GM12892 (cell line): ENCODE data around the gene ARHGEF17.

Experiments
- DNase-seq: peaks from one replicate; pipeline ENCODE4 v3.0.0; 2011; ENCODE audit not compliant: insufficient read length
- FAIRE-seq: peaks from 2 replicates; lab custom pipeline; 2011; peaks lifted over from hg19 to GRCh38; lab: Jason Lieb, UNC
- POLR2A ChIP-seq: IDR thresholded peaks from 2 replicates; pipeline ENCODE4 v1.6.1; 2011; ENCODE audit warnings: low read depth, low read length, control low read depth
- POLR2AphosphoS5 ChIP-seq: IDR thresholded peaks from 2 replicates; pipeline ENCODE4 v1.6.1; 2011; ENCODE audit warnings: low read depth, low read length, control low read depth
- TAF1 ChIP-seq: IDR thresholded peaks from 2 replicates; pipeline ENCODE4 v1.6.1; 2011; ENCODE audit warnings: low read depth, mild to moderate bottlenecking, control low read depth, low read length, borderline replicate concordance

Gene ARHGEF17

DNA sequence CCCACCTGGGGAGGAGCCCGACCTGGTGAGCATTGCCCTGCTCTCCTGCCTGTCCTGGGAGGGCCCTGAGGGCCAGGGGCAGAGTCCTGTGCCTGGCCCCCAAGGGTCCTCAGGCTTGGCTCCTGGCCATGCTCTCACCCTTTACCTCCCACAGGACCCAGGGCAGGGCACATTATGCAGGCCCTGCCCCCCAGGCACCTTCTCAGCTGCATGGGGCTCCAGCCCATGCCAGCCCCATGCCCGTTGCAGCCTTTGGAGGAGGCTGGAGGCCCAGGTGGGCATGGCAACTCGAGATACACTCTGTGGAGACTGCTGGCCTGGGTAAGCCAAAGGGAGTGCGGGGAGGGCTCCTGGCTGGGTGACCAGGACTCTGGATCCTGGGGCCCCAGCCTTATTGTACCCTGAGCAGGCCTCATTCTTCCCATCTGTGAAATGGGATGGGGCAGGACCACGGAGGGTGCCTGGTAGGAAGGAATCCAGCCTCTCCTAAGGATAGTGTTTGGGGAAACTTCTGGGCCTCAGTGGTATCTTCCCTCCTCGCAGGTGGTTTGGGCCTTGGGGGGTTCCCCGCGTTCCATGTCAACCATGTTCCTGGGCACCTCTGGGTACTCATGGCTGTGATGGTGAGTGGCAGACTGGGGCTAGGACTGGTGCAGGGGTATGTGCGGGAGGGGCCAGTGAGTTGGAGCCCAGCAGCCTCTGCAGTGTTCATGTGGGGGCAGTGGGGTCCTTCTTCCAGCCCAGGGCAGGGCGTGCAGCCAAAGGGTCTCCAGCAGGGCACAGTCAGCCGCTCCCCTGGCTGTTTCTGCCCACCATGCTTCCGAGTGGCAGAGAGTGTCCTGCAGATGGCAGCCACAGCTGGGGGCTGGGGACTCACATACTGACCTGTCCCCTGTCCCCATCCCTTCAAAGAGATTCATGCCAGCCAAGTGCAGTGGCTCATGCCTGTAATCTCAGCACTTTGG lies 82.8 kb downstream of the ARHGEF17 start:
- TF ChIP-seq POLR2AphosphoS5: no peak
- FAIRE-seq: no peak
- DNase-seq: no peak

DNA sequence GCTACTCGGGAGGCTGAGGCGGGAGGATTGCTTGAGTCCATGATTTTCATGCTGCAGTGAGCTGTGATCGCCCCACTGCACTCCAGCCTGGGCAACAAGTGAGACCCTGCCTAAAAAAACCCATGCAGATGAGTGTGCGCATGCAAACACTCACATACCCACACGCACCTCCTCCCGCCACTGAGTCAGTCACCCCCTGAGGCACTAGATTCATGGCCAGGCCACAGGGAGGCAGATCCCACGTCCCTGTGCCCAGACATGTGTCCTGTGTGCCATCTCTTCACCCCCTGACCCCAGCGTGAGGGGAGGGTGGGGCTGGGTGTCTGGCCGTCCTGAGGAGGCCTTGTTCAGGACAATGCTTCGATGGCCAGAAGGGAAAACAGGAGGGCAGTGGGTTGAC lies 83.6 kb downstream of the ARHGEF17 start:
- DNase-seq (no peak), FAIRE-seq (no peak)
- TF ChIP-seq POLR2A (no peak), POLR2AphosphoS5 (no peak)

- FAIRE-seq (no peak), DNase-seq (no peak)
- no peak for TF ChIP-seq POLR2AphosphoS5
- no peak for TF ChIP-seq POLR2A
- TF ChIP-seq TAF1: no peak
These were observed 84.3 kb downstream of the ARHGEF17 start for GRCh38 chr11:73392108-73393010.

- TF ChIP-seq TAF1: no peak
- TF ChIP-seq POLR2A: no peak; the same call in 1 of the 2 replicates
- TF ChIP-seq POLR2AphosphoS5: no peak
- DNase-seq (no peak), FAIRE-seq (peak; percentile 76)
These were observed 84.9 kb downstream of the ARHGEF17 start for GRCh38 chr11:73393011-73393380.

DNA sequence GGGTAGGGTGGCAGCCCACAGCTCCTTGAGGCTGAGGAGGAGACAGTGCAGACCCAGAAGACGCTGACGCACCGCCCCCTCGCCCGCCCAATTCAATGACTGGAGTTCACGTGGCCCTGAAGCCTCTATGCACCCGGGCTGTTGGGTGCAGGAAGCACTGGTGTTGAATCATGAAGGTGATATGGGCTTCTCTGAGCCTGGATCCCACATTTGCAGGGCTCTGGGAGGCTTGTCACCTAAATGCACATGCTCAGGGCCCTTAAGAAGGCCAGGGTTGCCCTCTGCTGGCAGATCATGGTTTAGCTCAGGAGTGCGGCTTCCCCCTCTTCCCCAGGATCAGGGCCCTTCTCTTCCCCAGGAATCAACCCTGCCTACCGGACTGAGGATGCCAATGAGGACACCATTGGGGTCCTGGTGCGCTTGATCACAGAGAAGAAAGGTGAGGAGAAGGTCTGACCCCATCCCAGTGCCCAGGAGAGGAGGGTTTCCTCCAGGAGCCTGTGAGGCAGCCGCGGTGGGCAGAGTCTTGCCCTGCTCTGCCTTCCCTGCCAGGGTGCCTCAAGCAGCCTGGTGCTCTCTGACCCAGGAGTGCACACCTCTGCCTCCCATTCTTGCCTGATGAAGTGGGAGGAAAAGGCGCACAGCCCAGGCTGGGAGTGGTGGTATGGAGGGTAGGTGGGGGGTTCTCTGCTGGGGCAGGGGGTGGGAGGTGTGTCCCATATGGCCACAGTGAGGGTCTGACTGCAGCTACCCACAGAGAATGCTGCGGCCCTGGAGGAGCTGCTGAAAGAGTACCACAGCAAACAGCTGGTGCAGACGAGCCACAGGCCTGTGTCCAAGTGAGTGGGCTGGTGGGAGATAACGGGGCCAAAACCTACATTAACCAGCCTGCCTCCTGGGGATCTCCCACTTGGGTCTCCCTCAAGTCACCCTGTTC lies 85.7 kb downstream of the ARHGEF17 start:
- FAIRE-seq (peak; percentile 97), DNase-seq (peak; percentile 85)
- TF ChIP-seq POLR2A: no peak; the same call in 1 of the 2 replicates
- no peak for TF ChIP-seq TAF1
- no peak; the same call in 1 of the 2 replicates for TF ChIP-seq POLR2AphosphoS5

- FAIRE-seq: peak; percentile 36
- no peak for DNase-seq
- TF ChIP-seq POLR2AphosphoS5: peak; percentile 48
- TF ChIP-seq TAF1: no peak
- 0 out of 2 replicates have a peak, but pooled peaks have one; percentile 34 for TF ChIP-seq POLR2A
These were observed 86.6 kb downstream of the ARHGEF17 start for GRCh38 chr11:73394416-73395296.

- DNase-seq (no peak), FAIRE-seq (no peak)
- no peak; the same call in 1 of the 2 replicates for TF ChIP-seq POLR2A
- TF ChIP-seq TAF1: no peak
- no peak; the same call in 1 of the 2 replicates for TF ChIP-seq POLR2AphosphoS5
These were observed 87.5 kb downstream of the ARHGEF17 start for GRCh38 chr11:73395297-73396208.

DNA sequence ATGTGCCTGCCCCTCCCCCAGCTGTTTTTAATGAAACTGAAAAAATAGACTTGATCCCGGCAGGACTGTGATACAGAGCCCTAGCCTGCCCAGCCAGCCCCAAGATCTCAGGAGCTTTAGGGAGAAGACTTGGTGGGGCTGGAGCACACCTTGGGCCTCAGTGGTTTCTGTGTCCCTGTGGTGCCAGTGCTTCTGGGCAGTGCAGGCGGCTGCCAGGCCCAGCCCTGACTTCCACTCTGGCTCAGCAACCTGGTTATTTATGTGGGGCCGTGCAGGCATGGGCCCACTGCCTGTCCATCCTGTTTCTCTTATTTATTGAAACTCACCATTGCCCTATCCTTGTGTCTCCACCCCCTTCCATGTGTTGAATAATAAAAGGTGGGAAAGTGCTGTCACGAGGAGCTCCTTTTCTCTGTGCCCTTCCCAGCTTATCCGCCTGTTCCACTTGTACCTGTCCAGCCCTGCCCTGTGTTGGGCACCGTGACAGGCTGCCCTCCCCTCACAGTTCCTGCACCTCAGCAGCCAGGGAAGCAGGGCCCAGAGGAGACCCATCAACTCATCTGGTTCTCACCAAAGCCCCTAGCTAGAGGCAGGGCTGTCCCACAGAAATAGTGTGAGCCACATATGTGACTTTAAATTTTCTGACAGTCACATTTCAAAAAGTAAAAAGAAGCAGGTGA lies 88.3 kb downstream of the ARHGEF17 start:
- DNase-seq: no peak
- TF ChIP-seq TAF1: no peak
- TF ChIP-seq POLR2A: no peak; the same call in 1 of the 2 replicates
- no peak; the same call in 1 of the 2 replicates for TF ChIP-seq POLR2AphosphoS5
- FAIRE-seq: peak; percentile 24

DNA sequence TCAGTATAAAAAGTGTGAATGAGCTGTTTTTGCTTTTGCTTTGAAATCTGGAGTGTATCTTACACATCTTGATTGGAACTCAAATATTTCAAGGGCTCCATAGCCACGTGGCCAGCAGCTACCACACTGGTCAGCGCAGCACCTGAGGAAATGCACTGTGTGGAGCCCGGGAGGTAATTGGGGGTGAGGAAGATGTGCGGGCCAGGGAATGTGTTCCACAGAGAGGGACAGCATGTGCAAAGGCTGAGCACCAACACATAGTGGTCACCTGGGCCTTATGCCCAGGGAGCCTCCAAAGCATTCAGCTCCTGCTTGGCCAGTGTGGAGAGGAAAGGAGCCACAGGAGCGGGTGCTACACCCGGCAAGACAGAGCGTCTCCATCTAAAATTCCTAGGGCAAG lies 88.9 kb downstream of the ARHGEF17 start:
- FAIRE-seq: no peak
- DNase-seq: no peak
- no peak for TF ChIP-seq POLR2AphosphoS5
- TF ChIP-seq TAF1: no peak
- no peak for TF ChIP-seq POLR2A
